Adrenal gland (tissue), 5 donors: ENCODE results near the gene MEIS1.

Experiments
- CTCF ChIP-seq, 6 experiments: fragments of 450-650 bp in 4 of 6; fragments of 200-600 bp in 2 of 6; sonication (generic) in 1 of 6; IDR thresholded peaks; 1 replicate in 5 of 6; 2 replicates in 1 of 6; pipeline versions ENCODE4 v1.5.1 to v1.8.0; 2016 to 2021; ENCODE audit warnings: antibody characterized with exemption in 6 of 6, mild to moderate bottlenecking in 2 of 6, moderate library complexity in 1 of 6
- POLR2A ChIP-seq, 2 donors: fragments of 450-650 bp; IDR thresholded peaks; one replicate each; pipeline ENCODE4 v1.6.1; 2017; ENCODE audit warnings: antibody characterized with exemption in 2 of 2, mild to moderate bottlenecking in 2 of 2, moderate library complexity in 1 of 2
- donor health status: DM: no; HTN: no; CAD: no.

DNA sequence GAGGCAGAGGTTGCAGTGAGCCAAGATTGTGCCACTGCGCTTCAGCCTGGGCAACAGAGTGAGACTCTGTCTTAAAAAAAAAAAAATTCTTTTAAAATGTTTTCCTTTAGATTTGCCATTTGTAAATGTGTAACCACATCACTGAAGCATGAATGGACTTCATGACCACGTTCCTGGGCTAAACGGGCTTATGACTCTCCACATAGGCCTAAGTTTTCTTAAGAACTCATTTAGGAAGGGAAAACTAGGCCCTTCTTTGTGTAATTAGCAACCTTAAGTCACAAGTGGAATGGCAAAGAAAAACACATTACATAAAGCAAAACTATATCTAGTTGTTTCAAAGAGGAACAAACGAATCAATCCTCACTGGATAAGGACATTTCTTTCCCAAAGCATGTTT is 99.5 kb downstream of the MEIS1 start:
- TF ChIP-seq POLR2A (IDR thresholded peaks at IDR 0.05) (no peak), CTCF (IDR thresholded peaks at IDR 0.05) (no peak)
